Skeletal muscle cell (primary cell): ENCODE results near the gene HMG20B.

Experiments used
- DNase-seq: peaks from one replicate; pipeline ENCODE4 v3.0.0-alpha.2; 2010; ENCODE audit warnings: low read depth
- H3K4me3 ChIP-seq: 2 replicates; pipeline ENCODE4 v1.5.1; 2011; ENCODE audit warnings: low read depth, mild to moderate bottlenecking, control low read depth, low read length, moderate library complexity

HMG20B gene

DNA sequence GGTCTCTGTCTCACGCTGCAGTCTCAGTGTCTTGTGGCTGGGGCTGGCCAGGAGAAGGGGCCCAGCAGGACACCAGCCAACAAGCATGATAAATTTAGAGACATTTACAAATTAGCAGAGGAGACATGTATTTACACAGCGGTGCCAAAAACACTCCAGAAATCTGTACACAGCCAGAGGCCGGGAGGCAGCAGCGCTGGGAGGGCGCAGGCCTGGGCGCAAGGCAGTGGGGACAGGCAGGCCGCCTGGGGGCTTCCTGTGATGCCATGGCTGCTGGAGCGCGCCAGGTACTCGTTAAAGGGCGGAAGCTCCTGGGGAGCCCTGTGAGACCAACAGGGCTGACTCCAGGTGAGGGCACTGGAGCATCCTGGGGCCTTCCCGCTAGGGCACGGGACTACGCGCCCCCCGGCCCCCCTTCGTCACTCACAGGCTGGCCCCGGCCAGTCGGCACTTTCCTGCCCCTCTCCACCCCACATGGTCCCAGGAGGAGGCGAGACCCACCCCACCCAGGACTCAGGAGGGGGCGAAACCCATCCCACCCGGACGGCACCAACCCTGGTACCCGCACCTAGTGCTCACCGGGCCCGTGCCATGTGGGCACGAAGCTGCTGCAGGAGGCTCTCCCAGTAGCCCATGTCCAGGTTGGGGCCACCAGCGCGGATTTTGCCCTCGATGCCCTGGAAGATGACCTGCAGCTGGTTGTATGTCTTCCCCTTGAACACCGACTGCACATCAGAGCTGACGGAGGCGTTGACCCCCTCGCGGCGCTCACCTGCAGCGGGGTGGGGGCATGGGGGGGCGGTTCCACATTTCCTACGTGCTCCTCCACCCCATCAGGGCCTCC lies 41.3 kb downstream of the HMG20B start:
- no peak overlapping the region for H3K4me3 ChIP-seq
- no peak for DNase-seq

DNA sequence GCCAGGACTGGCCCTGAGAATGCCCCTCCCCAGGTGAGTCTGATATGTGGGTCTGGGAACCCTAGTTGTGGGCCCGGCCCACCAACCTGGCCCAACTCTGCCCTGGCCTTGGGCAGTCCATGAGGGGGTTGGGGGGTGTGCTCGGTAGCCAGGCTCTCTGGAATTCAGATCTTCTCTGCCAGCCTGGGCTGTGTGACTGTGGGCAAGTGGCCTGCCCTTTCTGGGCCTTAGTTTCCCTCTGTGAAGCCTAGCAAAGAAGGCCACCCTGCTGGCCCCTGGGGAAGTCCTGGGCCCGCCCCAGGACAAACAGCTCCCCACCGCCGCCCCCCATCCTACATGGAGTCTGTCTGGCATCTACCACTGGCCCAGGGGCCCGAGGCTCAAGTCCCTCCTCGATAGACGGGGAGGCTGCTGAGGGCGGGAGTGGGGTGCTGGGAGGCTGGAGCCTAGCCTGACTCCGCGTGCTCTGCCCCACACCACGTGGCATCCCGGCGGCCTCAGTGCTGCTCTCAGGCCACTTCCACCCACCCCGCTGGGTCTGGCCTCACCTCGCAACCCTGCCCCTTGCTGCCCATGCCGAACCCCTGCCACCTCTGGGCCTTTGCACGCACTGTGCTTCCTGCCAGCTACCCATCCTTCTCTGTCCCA lies 42.2 kb downstream of the HMG20B start:
- no peak for DNase-seq
- H3K4me3 ChIP-seq = no peak overlapping the region

DNA sequence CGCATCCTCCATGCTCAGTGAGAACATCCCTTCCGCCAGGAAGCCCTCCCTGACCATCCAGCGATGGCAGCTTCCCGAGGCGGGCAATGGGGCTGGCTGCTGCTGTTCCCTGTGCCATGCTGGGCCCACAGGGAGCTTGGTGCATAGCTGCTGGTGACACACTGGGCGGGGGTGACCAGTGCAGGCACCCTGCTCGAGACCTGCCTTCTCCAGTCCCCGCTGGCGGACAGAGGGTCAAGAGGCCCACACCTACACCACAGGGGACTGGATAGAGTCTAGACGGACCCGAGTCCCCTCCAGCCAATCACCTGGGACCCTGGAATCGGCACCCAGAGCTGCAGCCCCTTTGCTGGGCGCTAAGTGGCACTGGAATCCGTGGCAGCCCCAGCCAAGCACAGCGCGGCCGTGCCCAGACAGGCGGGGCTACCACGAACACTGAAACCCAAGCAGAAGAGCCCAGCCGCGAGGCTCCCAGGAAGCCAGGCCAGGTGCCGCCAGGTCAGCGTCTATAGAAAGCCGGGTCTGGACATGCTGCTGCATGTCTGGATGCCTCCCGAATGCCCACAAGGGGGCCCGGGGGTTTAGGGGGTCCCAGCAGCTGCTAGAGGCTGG lies 42.9 kb downstream of the HMG20B start:
- no peak overlapping the region for H3K4me3 ChIP-seq
- DNase-seq = no peak

DNA sequence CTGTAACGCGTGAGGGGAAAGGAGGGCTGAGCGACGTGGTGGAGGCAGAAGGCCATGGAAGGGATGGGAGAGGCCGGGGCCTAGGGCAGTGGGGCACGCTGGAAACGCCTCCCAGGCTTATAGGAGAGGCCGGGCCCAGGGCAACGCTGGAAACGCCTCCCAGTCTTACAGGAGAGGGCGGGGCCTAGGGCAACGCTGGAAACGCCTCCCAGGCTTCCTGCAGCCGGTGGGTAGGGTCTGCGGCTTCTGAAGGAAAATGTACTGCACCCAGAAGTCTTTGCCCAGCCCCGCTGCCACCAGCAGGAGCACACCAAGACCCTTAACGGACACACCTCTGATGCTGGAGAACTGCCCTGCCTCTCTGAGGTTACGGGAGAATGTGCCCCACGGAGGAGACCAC lies 44.7 kb downstream of the HMG20B start:
- no peak overlapping the region for H3K4me3 ChIP-seq
- no peak for DNase-seq

DNA sequence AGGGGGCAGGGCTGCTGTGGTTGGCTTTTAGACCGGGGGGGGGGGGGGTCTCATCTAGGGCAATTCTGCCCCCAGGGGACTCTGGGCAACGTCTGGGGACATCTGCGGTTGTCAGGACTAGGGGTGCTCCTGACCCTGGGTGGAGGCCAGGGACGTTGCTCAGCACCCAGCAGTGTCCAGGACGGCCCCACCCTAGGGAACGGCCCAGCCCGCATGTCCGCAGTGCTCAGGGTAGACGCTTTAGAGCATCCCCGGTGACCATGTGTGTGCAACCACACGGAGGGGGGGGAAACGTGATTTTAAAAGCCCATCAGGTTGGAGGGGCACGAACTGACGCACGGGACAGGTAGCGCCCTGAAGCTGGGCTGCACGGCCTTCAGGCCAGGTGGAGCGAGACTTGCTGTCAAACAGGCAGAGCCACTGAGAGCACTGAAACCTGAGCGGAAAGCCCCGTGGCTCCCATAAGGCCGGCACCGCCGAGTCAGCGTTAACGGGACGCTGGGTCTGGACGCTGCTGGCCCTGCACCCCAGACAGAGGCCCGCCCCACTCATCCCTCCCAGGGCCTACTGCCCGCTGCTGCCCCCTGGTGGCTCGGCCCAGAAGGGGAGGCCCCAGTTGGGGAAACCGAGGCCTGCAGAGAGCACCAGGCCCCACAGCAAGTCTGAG lies 45.5 kb downstream of the HMG20B start:
- no peak for DNase-seq
- no peak overlapping the region for H3K4me3 ChIP-seq

DNA sequence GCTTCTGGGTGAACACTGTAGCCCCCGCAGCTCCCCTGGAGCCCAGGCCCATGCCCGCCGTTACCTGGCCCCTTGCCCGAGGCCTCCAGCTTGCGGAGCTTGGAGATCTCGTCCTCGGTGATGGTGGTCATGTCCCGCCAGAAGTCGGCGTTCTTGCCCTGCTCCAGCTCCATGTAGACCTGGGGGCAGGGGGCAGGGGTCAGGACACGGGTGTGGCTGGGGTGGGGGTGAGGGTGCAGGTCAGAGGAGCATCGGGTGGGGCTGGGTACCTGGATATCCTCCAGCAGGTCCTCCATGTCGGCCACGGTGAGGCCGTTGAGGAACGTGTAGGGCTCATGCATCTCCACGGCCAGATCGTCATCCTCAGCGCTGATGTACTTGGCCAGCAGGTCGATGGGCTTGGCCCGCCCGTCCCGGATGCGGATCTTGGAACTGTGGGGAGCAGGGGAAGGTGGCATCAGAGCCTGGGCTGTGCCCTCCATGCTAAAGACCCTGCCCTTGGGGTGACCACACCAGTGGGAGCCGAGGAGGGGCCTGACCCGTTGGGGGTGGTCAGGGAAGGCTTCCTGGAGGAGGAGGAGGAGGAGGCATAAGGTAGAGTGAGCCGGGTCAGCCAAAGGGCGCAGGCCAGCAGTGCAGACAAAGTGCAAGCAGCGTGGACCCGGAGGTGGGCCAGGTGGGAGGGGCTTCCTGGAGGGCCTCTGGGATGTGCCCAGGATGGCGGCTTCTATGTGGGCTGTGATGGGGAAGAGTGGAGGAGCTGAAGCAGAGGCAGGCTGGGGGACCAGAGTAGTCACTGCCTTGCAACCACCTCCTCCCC lies 46.3 kb downstream of the HMG20B start:
- no peak for DNase-seq
- no peak overlapping the region for H3K4me3 ChIP-seq

DNA sequence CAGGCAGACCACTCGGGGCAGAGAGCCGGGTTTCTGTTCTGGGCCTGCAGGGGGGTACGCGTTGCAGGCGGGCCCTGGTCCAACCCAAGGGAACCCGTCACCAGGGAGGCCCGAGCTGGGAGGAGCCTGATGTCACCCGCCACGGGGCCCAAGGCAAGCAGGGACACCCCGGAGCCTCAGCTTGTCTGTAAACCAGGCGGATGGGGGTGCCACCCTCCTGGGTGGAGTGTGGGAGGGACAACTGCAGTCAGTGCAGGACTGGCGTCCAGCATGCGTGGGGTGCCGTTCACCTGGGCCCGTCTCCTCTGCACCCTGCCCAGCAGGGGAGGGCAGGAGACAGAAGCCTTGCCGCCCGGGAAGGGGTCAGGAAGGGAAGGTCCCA lies 46.9 kb downstream of the HMG20B start:
- no peak overlapping the region for H3K4me3 ChIP-seq
- no peak for DNase-seq

DNA sequence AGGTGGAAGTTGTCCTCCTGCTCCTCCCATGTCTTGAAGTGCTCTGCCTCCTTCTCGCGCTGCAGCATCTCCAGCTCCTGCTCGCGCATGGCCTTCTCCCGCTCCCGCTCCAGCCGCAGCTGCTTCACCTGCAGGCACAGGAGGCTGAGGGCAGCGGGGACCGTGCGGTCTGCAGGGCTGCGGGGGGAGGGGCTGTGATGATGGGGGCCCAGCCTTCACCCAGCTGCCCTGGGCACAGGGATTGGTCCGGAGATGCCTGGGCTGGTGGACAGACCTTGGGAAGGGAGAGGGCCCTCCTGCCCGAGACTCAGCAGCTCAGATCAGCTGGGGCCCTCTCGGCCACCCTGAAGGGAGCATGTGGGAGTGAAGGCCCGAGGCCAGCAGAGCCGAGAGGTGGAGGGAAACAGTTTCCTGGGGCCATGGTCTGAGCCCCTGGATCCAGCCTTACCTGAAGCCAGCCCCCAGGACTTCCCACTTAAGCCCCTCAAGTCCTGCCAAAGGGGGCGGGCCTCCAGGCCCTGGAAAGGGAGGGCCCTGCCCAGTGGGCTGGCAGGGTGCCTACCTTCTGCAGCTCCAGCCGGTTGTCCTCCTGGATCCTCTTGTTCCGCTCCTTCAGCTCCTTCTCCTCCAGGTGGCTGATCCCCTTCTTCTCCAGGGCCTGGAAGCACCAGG lies 47.5 kb downstream of the HMG20B start:
- no peak for DNase-seq
- no peak overlapping the region for H3K4me3 ChIP-seq

DNA sequence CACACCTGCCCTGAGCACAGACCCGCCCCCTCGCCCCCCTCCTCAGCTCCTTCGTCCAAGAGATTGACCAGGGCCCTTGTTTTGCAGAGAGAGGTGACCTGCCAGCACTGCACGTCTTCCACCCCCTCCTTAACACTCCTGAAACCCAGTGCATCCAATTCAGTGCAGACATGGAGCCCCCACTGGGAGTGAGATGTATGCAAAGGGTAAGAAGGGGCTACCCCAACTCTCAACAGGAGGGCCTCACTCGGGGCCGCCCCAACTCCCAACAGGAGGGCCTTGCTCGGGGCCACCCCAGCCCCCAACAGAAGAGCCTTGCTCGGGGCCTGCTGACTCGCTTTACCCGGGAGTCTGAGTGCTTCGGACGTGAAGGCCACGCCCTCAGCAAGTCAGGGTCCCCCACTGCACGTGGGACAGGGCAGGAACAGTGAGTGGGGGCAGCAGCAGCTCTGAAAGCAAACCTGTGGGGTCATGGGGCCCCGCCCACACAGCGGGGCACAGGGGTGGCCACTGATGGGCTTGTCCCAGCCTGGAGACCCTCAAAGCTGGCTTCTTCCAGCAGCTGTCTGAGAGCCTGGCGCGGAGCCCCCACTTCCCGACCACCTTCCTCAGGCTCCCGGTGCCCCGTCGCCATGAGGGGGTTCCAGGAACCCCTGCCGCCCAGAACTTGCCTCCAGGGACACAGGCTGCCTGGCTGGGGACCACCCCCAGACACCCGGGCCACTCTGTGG lies 48.2 kb downstream of the HMG20B start:
- no peak for DNase-seq

DNA sequence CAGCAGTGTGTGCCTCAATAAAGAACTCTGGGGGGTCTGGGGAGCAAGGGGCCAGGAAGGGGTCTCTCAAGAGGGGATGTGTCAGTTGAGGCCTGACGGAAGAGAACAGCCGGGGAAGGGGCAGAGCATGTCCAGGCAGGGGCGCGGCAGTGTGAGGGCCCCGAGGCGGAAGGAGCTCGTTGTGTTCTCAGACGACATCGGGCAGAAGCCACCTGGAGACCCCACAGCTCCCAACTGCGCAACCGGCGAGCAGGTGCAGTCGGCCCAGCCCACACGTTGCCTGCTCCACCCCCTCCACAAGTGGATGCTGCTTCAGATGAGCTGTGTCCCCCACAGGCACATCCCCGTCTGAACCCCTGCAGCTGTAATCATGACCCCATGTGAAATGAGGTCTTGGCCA lies 48.9 kb downstream of the HMG20B start:
- no peak overlapping the region for H3K4me3 ChIP-seq
- no peak for DNase-seq

More for the DNA sequence above, 48.2 kb downstream of the HMG20B start:
- no peak overlapping the region for H3K4me3 ChIP-seq

DNA sequence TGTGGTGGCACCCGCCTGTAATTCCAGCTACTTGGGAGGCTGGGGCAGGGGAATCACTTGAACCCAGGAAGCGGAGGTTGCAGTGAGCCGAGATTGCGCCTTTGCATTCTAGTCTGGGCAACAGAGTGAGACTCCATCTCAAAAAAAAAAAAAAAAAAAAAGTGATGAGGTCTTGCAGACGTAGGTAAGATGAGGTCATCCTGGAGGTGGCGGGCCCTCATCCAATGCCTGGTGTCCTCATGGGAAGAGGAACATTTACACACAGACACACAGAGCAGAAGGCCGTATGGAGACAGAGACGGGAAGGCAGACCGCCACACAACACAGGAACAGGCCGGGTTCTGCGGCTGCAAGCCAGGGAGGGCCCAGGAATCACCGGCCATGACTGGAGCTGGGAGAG lies 49.5 kb downstream of the HMG20B start:
- H3K4me3 ChIP-seq = no peak overlapping the region
- no peak for DNase-seq

DNA sequence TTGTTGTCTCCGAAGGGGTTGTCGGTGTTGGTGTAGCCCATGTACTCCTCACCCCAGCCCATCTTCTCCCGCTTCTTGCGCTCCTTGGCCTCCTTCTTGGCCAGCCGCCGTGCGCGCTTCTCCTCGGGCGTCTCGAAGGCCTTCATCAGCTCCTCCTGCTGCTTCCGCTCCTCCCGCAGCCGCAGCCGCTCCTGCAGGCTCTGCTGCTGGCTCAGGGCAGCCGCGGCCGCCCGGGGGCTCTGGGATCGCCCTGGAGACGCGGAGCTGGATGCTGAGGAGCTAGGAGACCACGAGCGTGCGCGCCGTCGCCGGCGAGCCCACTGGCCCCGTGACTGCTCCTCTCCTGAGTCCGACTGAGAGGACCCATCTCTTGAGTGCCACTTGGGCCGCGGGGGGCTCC lies 51.0 kb downstream of the HMG20B start:
- H3K4me3 ChIP-seq = no peak overlapping the region
- DNase-seq = no peak

DNA sequence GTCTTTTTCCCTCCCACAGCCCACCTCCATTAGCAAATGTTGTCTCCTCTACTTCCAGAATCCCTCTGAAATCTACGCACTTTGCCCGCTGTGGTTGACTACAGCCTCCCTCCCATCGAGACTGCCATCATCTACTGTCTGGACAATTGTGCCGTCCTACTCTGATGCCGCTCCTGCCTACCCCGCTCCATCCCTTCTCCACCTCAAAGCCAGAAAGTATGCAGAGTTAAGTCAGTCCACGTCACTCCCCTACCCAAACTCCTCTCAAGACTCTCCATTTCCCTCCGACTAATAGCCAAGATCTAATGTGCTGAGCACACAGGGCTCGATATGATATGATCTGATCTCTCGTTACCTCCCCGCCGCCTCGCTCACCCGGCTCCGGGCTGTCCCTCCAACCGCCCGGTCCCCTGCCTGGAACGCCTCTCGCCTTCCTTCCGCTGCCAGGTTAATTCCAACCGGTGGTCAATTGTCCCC lies 53.3 kb downstream of the HMG20B start:
- peak overlapping the region; percentile 97 for H3K4me3 ChIP-seq
- no peak for DNase-seq

DNA sequence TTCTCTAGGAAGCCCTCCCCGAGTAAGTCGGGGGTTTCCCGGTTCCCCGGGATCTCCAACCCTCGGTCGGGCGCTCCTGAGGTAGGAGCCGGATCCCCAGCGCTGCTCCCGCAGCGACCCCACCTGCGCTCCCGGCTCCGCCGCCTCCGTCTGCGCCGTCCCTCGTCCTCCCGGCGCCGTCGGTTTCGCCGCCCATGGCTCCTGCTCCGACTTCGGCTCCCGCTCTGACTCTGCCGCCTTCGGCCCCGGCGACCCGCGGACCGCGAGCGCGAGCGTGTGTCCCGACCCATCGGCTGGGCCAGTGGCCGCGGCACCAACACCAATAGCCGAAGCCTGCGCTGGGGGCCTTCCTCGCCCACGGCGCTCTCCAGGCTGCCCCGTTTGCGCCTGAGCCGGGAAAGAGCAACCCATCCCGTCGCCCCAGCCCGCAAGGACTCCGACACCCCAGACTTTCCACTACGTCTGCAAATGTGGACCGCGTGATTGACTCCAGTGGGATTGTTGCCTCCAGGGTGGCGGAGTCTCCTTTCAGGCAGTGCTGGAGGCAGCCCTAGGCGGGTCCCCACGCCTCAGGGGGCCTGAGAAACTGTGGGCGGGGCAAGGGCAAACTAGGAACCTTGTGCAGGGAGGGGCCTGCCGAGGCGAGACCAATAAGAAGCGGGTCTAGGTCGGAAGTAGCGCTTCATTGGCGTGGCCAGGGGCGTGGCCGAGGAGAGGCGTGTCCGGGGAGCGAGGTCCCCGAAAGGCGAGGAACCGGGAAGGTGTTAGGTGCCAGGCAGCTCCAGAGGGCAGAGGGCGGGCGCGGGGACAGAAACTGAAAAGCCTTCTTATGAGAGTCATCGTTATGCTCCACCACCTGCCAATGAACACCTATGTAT lies 54.0 kb downstream of the HMG20B start, which contains the start of gene CACTIN:
CACTIN (minus strand) TSS at position 318 of the 878 bp plus-strand sequence; CDS start at position 290, 28 bp downstream.
- peak; percentile 94 for DNase-seq

DNA sequence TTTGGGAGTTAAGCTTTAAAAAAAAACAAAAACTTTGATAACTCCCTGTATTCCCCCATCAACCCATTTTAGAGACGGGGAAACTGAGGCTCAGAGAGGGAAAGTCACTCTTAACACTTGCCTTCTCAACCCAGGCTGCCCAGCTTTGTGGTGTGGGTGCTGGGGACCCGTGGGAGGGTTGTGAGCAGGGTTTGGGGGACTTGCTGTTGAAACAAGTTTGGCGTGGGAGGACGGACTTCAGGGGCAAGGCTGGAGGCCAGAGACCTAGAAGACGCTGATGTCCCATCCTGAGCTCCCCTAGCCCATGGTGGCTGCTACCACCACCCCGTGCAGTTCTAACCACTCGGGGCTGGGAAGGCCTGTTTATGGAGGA lies 54.6 kb downstream of the HMG20B start:
- DNase-seq = no peak
- peak overlapping the region; percentile 97 for H3K4me3 ChIP-seq

More for the DNA sequence above, 54.0 kb downstream of the HMG20B start, which contains the start of gene CACTIN:
- peak within 1 kb of the TSS; percentile 97 for H3K4me3 ChIP-seq
